HepG2 (cell line): ENCODE measurements around the gene SAMD5. TPM values are rescaled to one million over a fixed set of nuclear protein-coding genes. Genes with fewer than 3 reads are reported as not detected.

Experiments used
- ATAC-seq: fragments of 200-7000 bp; cut with Tn5 transposase; 3 replicates; pipeline ENCODE4 v1.9.1; 2020; ENCODE audit warnings: mild to moderate bottlenecking, moderate library complexity
- BruUV-seq: library from RNA; stranded (reverse); fragments of 400-500 nt; replicated peaks from 2 replicates; lab custom pipeline; 2021; lab: Mats Ljungman, UMichigan
- CTCF ChIA-PET: fragments of 300-600 bp; formaldehyde crosslinking; extraction: SDS; loops from one replicate; lab custom pipeline; 2021; ENCODE audit warnings: low total read pairs, inconsistent platforms, low intra/inter-chr PET ratio; lab: Yijun Ruan, JAX
- POLR2A ChIA-PET: fragments of 350-600 bp; sonication (Branson Sonifier 250); formaldehyde crosslinking; loops from one replicate; lab custom pipeline; 2020; ENCODE audit warnings: antibody characterized with exemption, inconsistent platforms; lab: Yijun Ruan, JAX
- DNase-seq: peaks from one replicate; pipeline ENCODE4 v3.0.0-alpha.2; 2015; ENCODE audit warnings: low spot score
- FAIRE-seq: peaks from 3 replicates; lab custom pipeline; 2011; peaks lifted over from hg19 to GRCh38; lab: Jason Lieb, UNC
- H2AFZ ChIP-seq: one replicate; pipeline ENCODE4 v1.6.1; 2011; ENCODE audit warnings: low read length, inconsistent platforms
- H3K27ac ChIP-seq: fragments of 300-600 bp; 3 replicates; pipeline ENCODE4 v1.8.0; 2011; ENCODE audit warnings: mixed run types, mild to moderate bottlenecking, mixed read lengths, low read length, inconsistent platforms; ENCODE audit not compliant: insufficient read depth; ENCODE audit errors: extremely low read length
- H3K27me3 ChIP-seq, 2 experiments: fragments of 200-600 bp in 1 of 2; 2 replicates in 1 of 2; 3 replicates in 1 of 2; pipeline versions ENCODE4 v1.6.0 to v1.8.0; 2011; ENCODE audit warnings: low read length in 2 of 2, mild to moderate bottlenecking in 2 of 2, moderate library complexity in 2 of 2, inconsistent platforms in 1 of 2; ENCODE audit not compliant: insufficient read depth in 2 of 2, control insufficient read depth in 1 of 2
- H3K36me3 ChIP-seq, 2 experiments: fragments of 200-600 bp in 1 of 2; replicated peaks in 1 of 2; 2 replicates in 1 of 2; 3 replicates in 1 of 2; pipeline versions ENCODE4 v1.5.1 to v1.8.0; 2011; ENCODE audit warnings: low read length in 2 of 2, inconsistent platforms in 1 of 2; ENCODE audit not compliant: insufficient read depth in 2 of 2, control insufficient read depth in 1 of 2
- H3K4me1 ChIP-seq: 2 replicates; pipeline ENCODE4 v1.5.1; 2012; ENCODE audit warnings: low read length, inconsistent platforms; ENCODE audit not compliant: insufficient read depth
- H3K4me2 ChIP-seq: 2 replicates; pipeline ENCODE4 v1.6.0; 2011; ENCODE audit warnings: low read depth, low read length, inconsistent platforms
- H3K4me3 ChIP-seq, 3 experiments: fragments of 200-600 bp in 1 of 3; sonication (generic), shearing (Covaris generic) in 1 of 3; replicated peaks in 1 of 3; 2 replicates each; pipeline ENCODE4 v1.5.1; 2011 to 2016; ENCODE audit warnings: low read length in 3 of 3, inconsistent platforms in 2 of 3, low read depth in 2 of 3, mild to moderate bottlenecking in 2 of 3, control low read depth in 1 of 3, mixed read lengths in 1 of 3; ENCODE audit not compliant: insufficient read depth in 1 of 3
- H3K79me2 ChIP-seq: one replicate; pipeline ENCODE4 v1.6.1; 2011; ENCODE audit warnings: low read length, inconsistent platforms; ENCODE audit not compliant: insufficient read depth
- H3K9ac ChIP-seq: 2 replicates; pipeline ENCODE4 v1.6.0; 2011; ENCODE audit warnings: mild to moderate bottlenecking, low read depth, low read length, inconsistent platforms; ENCODE audit not compliant: insufficient read depth
- H3K9me3 ChIP-seq: 2 replicates; pipeline ENCODE4 v1.5.1; 2012; ENCODE audit warnings: mild to moderate bottlenecking, low read length
- H4K20me1 ChIP-seq: 2 replicates; pipeline ENCODE4 v1.6.0; 2011; ENCODE audit warnings: inconsistent platforms, mild to moderate bottlenecking, low read length, moderate library complexity; ENCODE audit not compliant: insufficient read depth
- ATM ChIP-seq: fragments of 450-650 bp; IDR thresholded peaks from 2 replicates; pipeline ENCODE4 v1.7.1; 2017; ENCODE audit warnings: mild to moderate bottlenecking, borderline replicate concordance
- CREB1 ChIP-seq, 2 experiments: fragments of 450-650 bp in 1 of 2; IDR thresholded peaks; 2 replicates each; pipeline ENCODE4 v1.6.1; 2016 to 2017; ENCODE audit warnings: control low read depth in 1 of 2, mild to moderate bottlenecking in 1 of 2, missing compliant biosample characterization in 1 of 2, missing genetic modification characterization in 1 of 2
- MAFG ChIP-seq: sonication (generic); formaldehyde crosslinking; IDR thresholded peaks from 2 replicates; pipeline ENCODE4 v1.5.1; 2020; ENCODE audit warnings: mild to moderate bottlenecking, missing genetic modification reagents
- NFE2 ChIP-seq: sonication (generic); formaldehyde crosslinking; IDR thresholded peaks from 2 replicates; pipeline ENCODE4 v1.4.0; 2020; ENCODE audit warnings: missing genetic modification reagents
- NR1H2 ChIP-seq: sonication (generic); formaldehyde crosslinking; IDR thresholded peaks from 2 replicates; pipeline ENCODE4 v1.8.1; 2022; ENCODE audit warnings: low read depth, missing genetic modification reagents, borderline replicate concordance
- PCBP1 ChIP-seq: fragments of 200-400 bp; formaldehyde crosslinking; IDR thresholded peaks from 2 replicates; pipeline ENCODE4 v1.6.1; 2017; ENCODE audit warnings: mild to moderate bottlenecking, low read depth, low read length, borderline replicate concordance
- SMC3 ChIP-seq: IDR thresholded peaks from 2 replicates; pipeline ENCODE4 v1.6.1; 2011; ENCODE audit warnings: low read length, improper control_type of control experiment
- TAF15 ChIP-seq: fragments of 200-400 bp; formaldehyde crosslinking; IDR thresholded peaks from one replicate; pipeline ENCODE4 v1.6.1; 2018; ENCODE audit warnings: mild to moderate bottlenecking, low read depth, low read length; ENCODE audit not compliant: poor library complexity, severe bottlenecking
- TBX3 ChIP-seq: fragments of 450-650 bp; IDR thresholded peaks from 2 replicates; pipeline ENCODE4 v1.6.1; 2017; ENCODE audit warnings: antibody characterized with exemption, mild to moderate bottlenecking, inconsistent platforms, borderline replicate concordance
- TERF1 ChIP-seq: sonication (generic); formaldehyde crosslinking; IDR thresholded peaks from 2 replicates; pipeline ENCODE4 v1.8.0; 2022; ENCODE audit warnings: mild to moderate bottlenecking, missing genetic modification reagents, moderate library complexity
- ZBTB10 ChIP-seq: sonication (generic); formaldehyde crosslinking; IDR thresholded peaks from 2 replicates; pipeline ENCODE4 v1.4.0; 2020; ENCODE audit warnings: missing genetic modification reagents, borderline replicate concordance
- ZNF12 ChIP-seq: sonication (generic); formaldehyde crosslinking; IDR thresholded peaks from 2 replicates; pipeline ENCODE4 v1.5.0; 2020; ENCODE audit warnings: missing genetic modification reagents
- ZNF773 ChIP-seq: sonication (generic); formaldehyde crosslinking; IDR thresholded peaks from 2 replicates; pipeline ENCODE4 v1.4.0; 2020; ENCODE audit warnings: missing genetic modification reagents, borderline replicate concordance
- ZNF891 ChIP-seq: sonication (generic); formaldehyde crosslinking; IDR thresholded peaks from 2 replicates; pipeline ENCODE4 v1.5.0; 2020; ENCODE audit warnings: mild to moderate bottlenecking, missing genetic modification reagents
- WGBS: methylation state at CpG from one replicate; pipeline ENCODE4 v1.1.6; 2017; ENCODE audit warnings: low lambda C conversion rate; 5-methylcytosine and 5-hydroxymethylcytosine counted together
- in situ Hi-C: cut with HindIII; loops from 2 replicates; pipeline ENCODE4 v1.10.0; 2017; ENCODE audit warnings: low pct_unique_long_range_greater_than_20kb; ENCODE audit not compliant: extremely low pct_ligation_motif_present
- intact Hi-C: fragments of 100-400 bp; cut with micrococcal nuclease; formaldehyde crosslinking; loops from one replicate; pipeline ENCODE4 v1.10.0; 2022; ENCODE audit not compliant: unreplicated experiment
- polyA plus RNA-seq, 8 experiments: library from polyadenylated mRNA; depleted of rRNA in 3 of 8; stranded (reverse) in 7 of 8; unstranded in 1 of 8; fragments of >200 nt; fragmentation: Illumina TruSeq in 4 of 8; extraction: Trizol in 4 of 8; gene quantifications; 2 replicates each; pipeline versions ENCODE4 v1.2.1 to v1.2.3, GENCODE V29; 2011 to 2016; ENCODE audit warnings: low read depth in 4 of 8, missing spikeins in 1 of 8, mixed read lengths in 1 of 8; ENCODE audit not compliant: insufficient read depth in 1 of 8
- total RNA-seq, 5 experiments: library from RNA; depleted of rRNA; stranded (reverse); fragments of >200 nt; fragmentation: Illumina TruSeq; extraction: Trizol; gene quantifications; 2 replicates each; pipeline ENCODE4 v1.2.3, GENCODE V29; 2016; ENCODE audit warnings: low read depth in 1 of 5

Gene SAMD5
- total and polyA plus RNA-seq, 2 of the 13 experiments (the other 11 are each of a cell fraction or from before 2014, with no cell fraction given) = 0.02 to 0.07 TPM

- DNase-seq (peak; percentile 13), ATAC-seq (no peak), FAIRE-seq (no peak)
- ChIA-PET CTCF (no interaction called here), POLR2A (no interaction called here)
- Histone ChIP-seq H3K9ac (no peak overlapping the region), H3K9me3 (no peaks in the 10 kb centered on the region), H3K36me3 (no peaks in the 10 kb centered on the region), H3K4me3 (no peak overlapping the region), H3K27ac (no peak overlapping the region), H3K4me2 (no peak overlapping the region), H3K27me3 (peaks cover 10 to 46% of the 10 kb centered on the region in 2 experiments), H2AFZ (no peak overlapping the region), H4K20me1 (no peaks in the 10 kb centered on the region; the same call in 1 of the 2 replicates), H3K4me1 (peaks cover 37% of the 10 kb centered on the region), H3K79me2 (no peaks in the 10 kb centered on the region)
- intact Hi-C loops (no loop called here), in situ Hi-C loops (no loop called here)
- 5% methylated on average over 5 of the region's 5 CpGs for WGBS
- no TSS peak for BruUV-seq
- TF ChIP-seq TERF1 (CRISPR knock-in tag) (no peak), CREB1 (IDR thresholded peaks at IDR 0.05) (peak; percentile 36; the same call in 1 of the 2 replicates), CREB1 (CRISPR knock-in tag; IDR thresholded peaks at IDR 0.05) (no peak), ZNF12 (CRISPR knock-in tag) (0 out of 2 replicates have a peak, but pooled peaks have one; percentile 15), NFE2 (CRISPR knock-in tag) (0 out of 2 replicates have a peak, but pooled peaks have one; percentile 52)
Measured at GRCh38 chr6:147510929-147511590, 2.6 kb downstream of the SAMD5 start.

DNA sequence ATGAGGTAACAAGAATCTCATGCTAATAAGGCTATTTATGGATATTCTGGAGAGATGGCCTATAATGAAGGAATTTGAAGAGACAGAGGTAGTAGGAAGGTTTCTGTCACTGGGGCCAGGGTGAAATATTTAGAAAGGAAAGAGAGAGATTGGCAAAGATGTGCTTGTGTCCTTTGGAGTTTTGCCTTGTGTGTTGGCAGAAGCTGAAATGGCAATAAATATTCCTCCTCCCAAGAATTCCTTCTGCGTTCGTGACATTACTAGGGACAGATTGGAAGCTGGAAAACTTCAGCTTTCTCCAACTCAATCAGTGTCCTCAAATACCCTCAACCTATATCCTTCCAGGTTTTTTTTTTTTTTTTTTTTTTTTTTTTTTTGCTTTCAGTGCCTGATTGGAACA is 6.3 kb downstream of the SAMD5 start:
- peaks cover 14% of the 10 kb centered on the region for H3K4me1 ChIP-seq
- no TSS peak for BruUV-seq
- in situ Hi-C loops = no loop called here
- H3K36me3 ChIP-seq = no peaks in the 10 kb centered on the region
- no peak overlapping the region for H3K4me3 ChIP-seq
- H3K27me3 ChIP-seq = peaks cover 1 to 13% of the 10 kb centered on the region in 2 experiments; a peak in 3 of 5 replicates
- H3K27ac ChIP-seq = no peak overlapping the region
- no peak overlapping the region for H2AFZ ChIP-seq
- no peaks in the 10 kb centered on the region for H4K20me1 ChIP-seq
- intact Hi-C loops = no loop called here
- CTCF ChIA-PET = no interaction called here
- H3K9me3 ChIP-seq = no peaks in the 10 kb centered on the region
- H3K79me2 ChIP-seq = no peaks in the 10 kb centered on the region
- ATAC-seq (no peak), FAIRE-seq (no peak), DNase-seq (no peak)
- H3K4me2 ChIP-seq = no peak overlapping the region
- H3K9ac ChIP-seq = no peak overlapping the region
- 21% methylated on average over 2 of the region's 2 CpGs for WGBS
- POLR2A ChIA-PET = no interaction called here
- no peak for TF ChIP-seq ATM
- TF ChIP-seq ZNF12 (CRISPR knock-in tag) = no peak
- no peak for TF ChIP-seq TBX3
- no peak for TF ChIP-seq SMC3
- no peak for TF ChIP-seq NR1H2
- TF ChIP-seq MAFG (CRISPR knock-in tag) = no peak
- no peak for TF ChIP-seq PCBP1
- no peak for TF ChIP-seq ZNF891
- no peak for TF ChIP-seq ZBTB10 (CRISPR knock-in tag)
- TF ChIP-seq ZNF773 (CRISPR knock-in tag) = no peak
- no peak for TF ChIP-seq TAF15
